Mesendoderm (in vitro differentiated cells): ENCODE measurements around the gene HMCN1.

Experiments used
- DNase-seq: peaks from one replicate; pipeline ENCODE4 v3.0.0; 2013
- H2AK5ac ChIP-seq: 2 replicates; pipeline ENCODE4 v1.6.1; 2013; ENCODE audit warnings: low read length, inconsistent platforms
- H2BK120ac ChIP-seq: 2 replicates; pipeline ENCODE4 v1.6.1; 2013; ENCODE audit warnings: low read depth, mild to moderate bottlenecking, low read length, moderate library complexity, mixed read lengths
- H2BK15ac ChIP-seq: replicated peaks from 2 replicates; pipeline ENCODE4 v1.6.1; 2013; ENCODE audit warnings: low read depth, mild to moderate bottlenecking, moderate library complexity
- H2BK5ac ChIP-seq: 2 replicates; pipeline ENCODE4 v1.6.1; 2013; ENCODE audit warnings: low read length, inconsistent platforms
- H3K18ac ChIP-seq: 2 replicates; pipeline ENCODE4 v1.6.1; 2013; ENCODE audit warnings: mild to moderate bottlenecking, low read length, mixed read lengths
- H3K23ac ChIP-seq: one replicate; pipeline ENCODE4 v1.6.1; 2013; ENCODE audit warnings: low read length
- H3K27ac ChIP-seq: 2 replicates; pipeline ENCODE4 v1.5.1; 2013; ENCODE audit warnings: low read depth, mild to moderate bottlenecking, inconsistent platforms, low read length, moderate library complexity
- H3K27me3 ChIP-seq: 2 replicates; pipeline ENCODE4 v1.6.1; 2013; ENCODE audit warnings: low read length, control low read depth, mild to moderate bottlenecking, inconsistent platforms; ENCODE audit not compliant: insufficient read depth, poor library complexity
- H3K36me3 ChIP-seq: 2 replicates; pipeline ENCODE4 v1.6.1; 2013; ENCODE audit warnings: low read length, inconsistent platforms; ENCODE audit not compliant: control insufficient read depth, insufficient read depth
- H3K4ac ChIP-seq: one replicate; pipeline ENCODE4 v1.6.1; 2013; ENCODE audit warnings: low read depth, mild to moderate bottlenecking, low read length, moderate library complexity
- H3K4me1 ChIP-seq: 2 replicates; pipeline ENCODE4 v1.6.1; 2013; ENCODE audit warnings: low read depth, low read length, inconsistent platforms; ENCODE audit not compliant: control insufficient read depth
- H3K4me2 ChIP-seq: 2 replicates; pipeline ENCODE4 v1.6.1; 2013; ENCODE audit warnings: low read length
- H3K4me3 ChIP-seq: 2 replicates; pipeline ENCODE4 v1.5.1; 2013; ENCODE audit warnings: mild to moderate bottlenecking, low read length
- H3K56ac ChIP-seq: one replicate; pipeline ENCODE4 v1.6.1; 2013; ENCODE audit warnings: low read length
- H3K79me1 ChIP-seq: 2 replicates; pipeline ENCODE4 v1.6.1; 2013; ENCODE audit warnings: low read length, inconsistent platforms
- H3K79me2 ChIP-seq: 2 replicates; pipeline ENCODE4 v1.6.1; 2013; ENCODE audit warnings: mild to moderate bottlenecking, low read length; ENCODE audit not compliant: control insufficient read depth, insufficient read depth
- H3K9ac ChIP-seq: 2 replicates; pipeline ENCODE4 v1.6.1; 2013; ENCODE audit warnings: low read length, inconsistent platforms
- H4K5ac ChIP-seq: one replicate; pipeline ENCODE4 v1.6.1; 2013; ENCODE audit warnings: low read length
- H4K8ac ChIP-seq: one replicate; pipeline ENCODE4 v1.6.1; 2013; ENCODE audit warnings: low read depth, mild to moderate bottlenecking, control low read depth, low read length, moderate library complexity
- WGBS: extraction: QIAGEN DNeasy Blood & Tissue Kit; methylation state at CpG from one replicate; pipeline ENCODE4 v1.1.7; 2013; ENCODE audit warnings: low lambda C conversion rate, missing lambda C conversion rate; ENCODE audit not compliant: insufficient coverage; ENCODE audit errors: extremely low coverage; 5-methylcytosine and 5-hydroxymethylcytosine counted together

HMCN1 gene

DNA sequence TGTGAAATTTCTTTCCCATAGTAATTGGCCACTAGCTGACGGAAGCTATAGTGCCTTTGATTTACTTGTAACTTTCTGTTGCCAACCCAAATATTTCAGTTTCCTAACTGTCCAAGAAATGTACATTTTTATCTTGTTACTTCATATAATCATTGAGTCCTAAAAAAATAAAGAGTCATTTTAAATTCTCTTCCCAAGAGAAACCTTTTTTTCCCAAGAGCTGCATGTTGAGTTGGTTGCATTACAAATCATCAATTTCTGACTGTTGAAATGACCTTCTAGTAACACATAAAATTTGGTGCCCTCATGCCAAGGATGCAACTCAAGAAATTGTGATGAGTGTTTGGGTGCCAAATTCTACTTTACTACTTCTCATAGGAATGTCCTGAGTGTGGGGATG, 61.0 kb downstream of the HMCN1 start:
- no peak for DNase-seq
- H3K4me3 ChIP-seq = no peak overlapping the region
- H3K27me3 ChIP-seq = no peaks in the 10 kb centered on the region
- no peak overlapping the region for H3K9ac ChIP-seq
- no peak overlapping the region for H3K27ac ChIP-seq
- H3K36me3 ChIP-seq = no peaks in the 10 kb centered on the region
- H3K4ac ChIP-seq = no peak overlapping the region
- H2AK5ac ChIP-seq = no peak overlapping the region
- H2BK5ac ChIP-seq = no peak overlapping the region
- H3K23ac ChIP-seq = no peak overlapping the region
- no peak overlapping the region for H3K4me2 ChIP-seq
- H3K79me1 ChIP-seq = no peaks in the 10 kb centered on the region
- no peak overlapping the region for H3K56ac ChIP-seq
- H3K18ac ChIP-seq = no peak overlapping the region
- WGBS = no CpG with 5 or more reads among the region's 1 CpG
- no peak overlapping the region for H4K8ac ChIP-seq
- no peaks in the 10 kb centered on the region for H3K79me2 ChIP-seq
- no peak overlapping the region for H2BK120ac ChIP-seq
- H2BK15ac ChIP-seq = no peak overlapping the region
- H3K4me1 ChIP-seq = no peaks in the 10 kb centered on the region
- no peak overlapping the region for H4K5ac ChIP-seq

DNA sequence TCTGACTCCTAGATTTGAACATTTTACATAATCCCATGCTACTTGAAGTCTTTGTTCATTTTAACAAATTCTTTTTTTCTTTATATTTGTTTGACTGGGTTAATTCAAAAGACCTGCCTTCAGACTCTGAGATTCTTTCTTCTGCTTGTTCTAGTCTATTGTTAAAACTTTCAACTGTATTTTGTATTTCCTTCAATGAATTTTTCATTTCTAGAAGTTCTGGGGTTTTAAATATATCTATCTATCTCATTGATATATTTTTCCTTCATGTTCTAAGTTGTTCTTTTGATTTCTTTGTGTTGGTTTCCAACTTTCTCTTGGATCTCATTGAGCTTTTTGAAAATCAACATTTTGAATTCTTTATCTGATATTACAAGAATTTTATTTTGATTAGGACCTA, 64.3 kb downstream of the HMCN1 start:
- Histone ChIP-seq H4K5ac (no peak overlapping the region), H3K79me2 (no peaks in the 10 kb centered on the region), H3K23ac (no peak overlapping the region), H4K8ac (no peak overlapping the region), H3K36me3 (no peaks in the 10 kb centered on the region), H3K4me2 (no peak overlapping the region), H3K4me1 (no peaks in the 10 kb centered on the region), H3K9ac (no peak overlapping the region), H2BK120ac (no peak overlapping the region), H3K79me1 (no peaks in the 10 kb centered on the region), H3K27ac (no peak overlapping the region), H3K27me3 (no peaks in the 10 kb centered on the region), H3K4me3 (no peak overlapping the region), H3K18ac (no peak overlapping the region), H3K4ac (no peak overlapping the region), H2AK5ac (no peak overlapping the region), H2BK15ac (no peak overlapping the region), H2BK5ac (no peak overlapping the region), H3K56ac (no peak overlapping the region)
- no peak for DNase-seq

DNA sequence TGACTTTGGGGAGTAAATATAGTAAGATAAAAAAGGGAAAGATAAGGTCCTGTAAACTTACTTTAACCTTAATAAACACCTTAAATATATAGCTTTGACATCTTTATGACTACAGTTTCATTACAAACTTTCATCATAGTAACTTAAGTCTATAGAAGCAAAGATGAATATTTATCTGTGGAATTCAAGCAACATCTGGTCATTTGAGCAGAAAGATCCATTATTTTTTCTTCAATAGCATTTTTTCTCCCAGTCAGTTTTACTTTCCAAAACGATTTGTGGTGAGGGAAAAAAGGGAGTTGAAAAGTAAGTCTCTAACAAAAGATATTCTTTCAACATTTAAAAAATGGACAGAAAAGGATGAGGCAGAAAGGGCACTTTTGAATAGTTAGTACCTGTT, 69.0 kb downstream of the HMCN1 start:
- H4K8ac ChIP-seq = no peak overlapping the region
- H3K23ac ChIP-seq = no peak overlapping the region
- no peak overlapping the region for H2AK5ac ChIP-seq
- H3K79me2 ChIP-seq = no peaks in the 10 kb centered on the region
- no CpG with 5 or more reads among the region's 1 CpG for WGBS
- H3K4me1 ChIP-seq = no peaks in the 10 kb centered on the region
- H3K56ac ChIP-seq = no peak overlapping the region
- H3K4me3 ChIP-seq = no peak overlapping the region
- H3K4me2 ChIP-seq = no peak overlapping the region
- H3K27me3 ChIP-seq = no peaks in the 10 kb centered on the region
- H3K27ac ChIP-seq = no peak overlapping the region
- H2BK15ac ChIP-seq = no peak overlapping the region
- H3K9ac ChIP-seq = no peak overlapping the region
- no peaks in the 10 kb centered on the region for H3K36me3 ChIP-seq
- no peak overlapping the region for H3K18ac ChIP-seq
- H4K5ac ChIP-seq = no peak overlapping the region
- no peak overlapping the region for H2BK5ac ChIP-seq
- no peaks in the 10 kb centered on the region for H3K79me1 ChIP-seq
- no peak overlapping the region for H2BK120ac ChIP-seq
- DNase-seq = no peak
- H3K4ac ChIP-seq = no peak overlapping the region

DNA sequence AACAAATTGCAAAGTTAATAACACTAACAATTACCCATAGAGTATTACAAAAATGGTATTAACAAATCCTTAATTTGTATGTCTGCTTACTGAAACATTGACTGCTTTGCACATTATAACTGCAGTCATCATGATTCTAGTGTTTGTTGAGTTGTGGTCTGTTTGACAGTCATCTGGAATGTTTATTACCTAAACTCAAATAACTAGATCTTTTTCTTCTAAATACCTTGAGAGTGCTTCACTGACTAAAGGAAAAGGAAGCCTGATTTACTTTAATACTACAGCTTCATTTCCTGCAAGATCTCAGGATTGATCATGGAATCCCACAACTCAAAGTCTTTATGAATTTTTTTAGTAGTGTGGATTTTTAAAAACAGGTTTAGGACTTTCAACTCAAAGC, 70.0 kb downstream of the HMCN1 start:
- H3K27ac ChIP-seq = no peak overlapping the region
- H2BK120ac ChIP-seq = no peak overlapping the region
- H3K4me2 ChIP-seq = no peak overlapping the region
- no peak overlapping the region for H2BK15ac ChIP-seq
- H4K5ac ChIP-seq = no peak overlapping the region
- no peaks in the 10 kb centered on the region for H3K4me1 ChIP-seq
- no peak overlapping the region for H2BK5ac ChIP-seq
- no peak overlapping the region for H3K23ac ChIP-seq
- no peak for DNase-seq
- H3K27me3 ChIP-seq = no peaks in the 10 kb centered on the region
- H3K56ac ChIP-seq = no peak overlapping the region
- H3K9ac ChIP-seq = no peak overlapping the region
- no peak overlapping the region for H3K4ac ChIP-seq
- H4K8ac ChIP-seq = no peak overlapping the region
- no peaks in the 10 kb centered on the region for H3K79me2 ChIP-seq
- H3K36me3 ChIP-seq = no peaks in the 10 kb centered on the region
- H2AK5ac ChIP-seq = no peak overlapping the region
- no peaks in the 10 kb centered on the region for H3K79me1 ChIP-seq
- no peak overlapping the region for H3K18ac ChIP-seq
- H3K4me3 ChIP-seq = no peak overlapping the region

DNA sequence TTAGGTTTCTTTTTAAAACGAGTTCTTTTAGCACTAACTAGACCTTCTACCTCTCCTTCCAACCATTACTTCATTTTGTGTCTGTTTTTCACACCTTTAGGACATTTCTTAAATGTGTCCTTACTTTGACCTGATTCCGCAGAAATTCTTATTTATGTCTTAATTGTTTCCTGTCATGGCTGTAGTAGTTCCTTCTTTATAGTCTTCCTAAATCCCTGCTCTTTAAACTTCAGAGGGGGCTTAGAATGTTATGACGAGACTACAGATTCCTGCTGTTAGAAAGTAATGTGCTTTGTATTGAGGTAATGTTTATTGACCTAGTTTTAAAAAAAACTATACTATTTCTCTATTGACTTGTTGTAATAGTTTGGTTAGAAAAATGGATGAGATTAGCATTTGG, 70.4 kb downstream of the HMCN1 start:
- Histone ChIP-seq H3K9ac (no peak overlapping the region), H4K5ac (no peak overlapping the region), H2AK5ac (no peak overlapping the region), H3K79me1 (no peaks in the 10 kb centered on the region), H2BK15ac (no peak overlapping the region), H3K4me3 (no peak overlapping the region), H3K18ac (no peak overlapping the region), H3K27ac (no peak overlapping the region), H2BK120ac (no peak overlapping the region), H4K8ac (no peak overlapping the region), H3K56ac (no peak overlapping the region), H2BK5ac (no peak overlapping the region), H3K4me2 (no peak overlapping the region), H3K4me1 (no peaks in the 10 kb centered on the region), H3K79me2 (no peaks in the 10 kb centered on the region), H3K23ac (no peak overlapping the region), H3K27me3 (no peaks in the 10 kb centered on the region), H3K36me3 (no peaks in the 10 kb centered on the region), H3K4ac (no peak overlapping the region)
- no peak for DNase-seq
- whole genome bisulfite sequencing = no CpG with 5 or more reads among the region's 3 CpGs

DNA sequence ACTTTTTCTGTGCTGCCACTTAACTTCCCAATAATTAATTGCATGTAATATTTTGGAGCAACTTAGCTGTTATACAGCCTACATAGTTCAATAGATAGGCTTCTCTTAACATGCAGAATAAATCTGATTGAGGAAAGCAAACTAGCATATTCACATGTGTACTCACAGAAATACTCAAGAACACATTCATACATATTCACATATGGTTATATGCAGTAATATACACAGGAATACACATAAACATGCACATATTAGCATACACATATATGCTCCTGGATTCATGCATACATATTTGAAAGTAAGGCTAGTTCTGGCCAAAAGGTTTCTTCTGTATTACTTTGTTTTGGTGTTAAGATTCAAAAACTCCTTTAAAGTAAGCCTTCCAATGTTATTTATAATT, 73.1 kb downstream of the HMCN1 start:
- DNase-seq = no peak
- Histone ChIP-seq H3K27ac (no peak overlapping the region), H4K8ac (no peak overlapping the region), H3K79me1 (no peaks in the 10 kb centered on the region), H3K4me1 (no peaks in the 10 kb centered on the region), H2BK15ac (no peak overlapping the region), H3K4ac (no peak overlapping the region), H3K27me3 (no peaks in the 10 kb centered on the region), H4K5ac (no peak overlapping the region), H3K9ac (no peak overlapping the region), H3K18ac (no peak overlapping the region), H2BK120ac (no peak overlapping the region), H3K4me2 (no peak overlapping the region), H3K4me3 (no peak overlapping the region), H3K79me2 (no peaks in the 10 kb centered on the region), H2BK5ac (no peak overlapping the region), H3K56ac (no peak overlapping the region), H2AK5ac (no peak overlapping the region), H3K36me3 (no peaks in the 10 kb centered on the region), H3K23ac (no peak overlapping the region)
